Lower lobe of right lung (tissue), 2 donors: ENCODE measurements around the gene DBT. TPM values are rescaled to one million over a fixed set of nuclear protein-coding genes. Genes with fewer than 3 reads are reported as not detected.

Source experiments
- ATAC-seq, 2 donors: fragments of 200-7000 bp; cut with Tn5 transposase; one replicate each; pipeline ENCODE4 v1.9.1; 2020 to 2022; ENCODE audit warnings: mild to moderate bottlenecking in 2 of 2, moderate library complexity in 2 of 2
- DNase-seq: peaks from one replicate; pipeline ENCODE4 v3.0.0-alpha.2; 2020
- H3K27ac ChIP-seq: fragments of 200-600 bp; one replicate; pipeline ENCODE4 v1.8.0; 2022
- H3K27me3 ChIP-seq: fragments of 200-600 bp; one replicate; pipeline ENCODE4 v1.8.0; 2022; ENCODE audit warnings: low read depth
- H3K36me3 ChIP-seq: fragments of 200-600 bp; one replicate; pipeline ENCODE4 v1.8.0; 2022; ENCODE audit warnings: mild to moderate bottlenecking
- H3K4me1 ChIP-seq: fragments of 200-600 bp; one replicate; pipeline ENCODE4 v1.8.0; 2022
- H3K4me3 ChIP-seq: fragments of 200-600 bp; one replicate; pipeline ENCODE4 v1.8.0; 2022; ENCODE audit warnings: mild to moderate bottlenecking
- H3K9me3 ChIP-seq: fragments of 200-600 bp; one replicate; pipeline ENCODE4 v1.8.0; 2022
- CTCF ChIP-seq: fragments of 200-600 bp; IDR thresholded peaks from one replicate; pipeline ENCODE4 v1.8.0; 2022; ENCODE audit warnings: antibody characterized with exemption, mild to moderate bottlenecking
- intact Hi-C: fragments of 100-400 bp; cut with DNase I; formaldehyde crosslinking; loops from one replicate; pipeline ENCODE4 v1.11.0; 2022
- total RNA-seq: library from RNA; stranded (reverse); fragmentation: NEBNext Ultra II Directional; extraction: Animal tissue kit (Norgen Biotek cat#: 25700); gene quantifications from one replicate; pipeline ENCODE4 v1.2.1, GENCODE V29; 2021
- donor health status: DM: no; HTN: yes; CAD: no; lungs with severe emphysema.

The DBT gene
- total RNA-seq, 1 donor from 2014 or later, result 17.4 TPM

GRCh38 chr1:100232156-100232555 lies 17.5 kb downstream of the DBT start:
- TF ChIP-seq CTCF, result no peak
- no peaks in the 10 kb centered on the region for H3K9me3 ChIP-seq
- DNase-seq (no peak), ATAC-seq (no peak)
- intact Hi-C loops, result no loop called here
- no peak overlapping the region for H3K4me3 ChIP-seq
- H3K27me3 ChIP-seq, result no peaks in the 10 kb centered on the region
- H3K4me1 ChIP-seq, result no peaks in the 10 kb centered on the region
- no peak overlapping the region for H3K27ac ChIP-seq
- peaks cover 77% of the 10 kb centered on the region for H3K36me3 ChIP-seq

GRCh38 chr1:100231721-100232120 lies 17.9 kb downstream of the DBT start:
- no peak for DNase-seq
- Histone ChIP-seq H3K4me1 (no peaks in the 10 kb centered on the region), H3K27me3 (no peaks in the 10 kb centered on the region), H3K27ac (no peak overlapping the region), H3K9me3 (no peaks in the 10 kb centered on the region), H3K36me3 (peaks cover 72% of the 10 kb centered on the region), H3K4me3 (no peak overlapping the region)
- TF ChIP-seq CTCF, result no peak
- intact Hi-C loops, result no loop called here
- ATAC-seq, result no peak

- no peak overlapping the region for H3K27ac ChIP-seq
- H3K36me3 ChIP-seq, result peaks cover 70% of the 10 kb centered on the region
- no peak overlapping the region for H3K4me3 ChIP-seq
- ATAC-seq, result no peak
- H3K27me3 ChIP-seq, result no peaks in the 10 kb centered on the region
- TF ChIP-seq CTCF, result no peak
- H3K4me1 ChIP-seq, result no peaks in the 10 kb centered on the region
- no peaks in the 10 kb centered on the region for H3K9me3 ChIP-seq
- no peak for DNase-seq
- intact Hi-C loops, result no loop called here
Observed at GRCh38 chr1:100230765-100231164, 18.9 kb downstream of the DBT start.

- Histone ChIP-seq H3K4me3 (no peak overlapping the region), H3K27ac (no peak overlapping the region), H3K4me1 (no peaks in the 10 kb centered on the region), H3K27me3 (no peaks in the 10 kb centered on the region), H3K36me3 (peaks cover 66% of the 10 kb centered on the region), H3K9me3 (no peaks in the 10 kb centered on the region)
- TF ChIP-seq CTCF, result no peak
- DNase-seq, result no peak
- intact Hi-C loops, result no loop called here
- no peak for ATAC-seq
Observed at GRCh38 chr1:100229681-100230443, 19.8 kb downstream of the DBT start.

- no peak for DNase-seq
- ATAC-seq, result no peak
- Histone ChIP-seq H3K27me3 (no peaks in the 10 kb centered on the region), H3K36me3 (peaks cover 13% of the 10 kb centered on the region), H3K4me1 (no peaks in the 10 kb centered on the region), H3K27ac (no peak overlapping the region), H3K9me3 (no peaks in the 10 kb centered on the region), H3K4me3 (no peak overlapping the region)
- TF ChIP-seq CTCF, result no peak
- intact Hi-C loops, result no loop called here
Observed at GRCh38 chr1:100222428-100222827, 27.2 kb downstream of the DBT start.
